HG03064 (cell line): ENCODE data around the gene SRMS.
"Not testable (repeated sequence)": the region's sequence is repeated elsewhere in the genome, so short reads cannot be mapped to it uniquely, and the experiment has no call there.

Experiments used
- ATAC-seq: cut with Tn5 transposase; IDR thresholded peaks from one replicate; pipeline ENCODE4 v1.9.1; 2021; ENCODE audit warnings: low read depth; ENCODE audit not compliant: unreplicated experiment

SRMS gene

DNA sequence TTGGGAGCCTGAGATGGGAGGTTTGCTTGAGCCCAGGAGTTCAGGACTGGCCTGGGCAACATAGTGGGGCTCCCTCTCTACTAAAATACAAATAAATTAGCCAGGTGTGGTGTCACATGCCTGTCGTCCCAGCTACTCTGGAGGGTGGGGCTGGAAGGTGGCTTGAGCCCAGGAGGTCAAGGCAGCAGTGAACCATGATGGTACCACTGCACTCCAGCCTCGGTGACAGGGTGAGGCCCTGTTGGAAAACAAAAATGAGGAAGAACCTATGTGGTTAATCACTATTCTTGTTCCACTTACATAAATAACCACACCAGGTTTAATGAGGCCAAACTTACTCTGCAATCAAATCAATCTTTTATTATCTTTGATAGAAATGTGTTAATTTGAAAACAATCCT lies 21.6 kb downstream of the SRMS start:
- ATAC-seq = no peak

DNA sequence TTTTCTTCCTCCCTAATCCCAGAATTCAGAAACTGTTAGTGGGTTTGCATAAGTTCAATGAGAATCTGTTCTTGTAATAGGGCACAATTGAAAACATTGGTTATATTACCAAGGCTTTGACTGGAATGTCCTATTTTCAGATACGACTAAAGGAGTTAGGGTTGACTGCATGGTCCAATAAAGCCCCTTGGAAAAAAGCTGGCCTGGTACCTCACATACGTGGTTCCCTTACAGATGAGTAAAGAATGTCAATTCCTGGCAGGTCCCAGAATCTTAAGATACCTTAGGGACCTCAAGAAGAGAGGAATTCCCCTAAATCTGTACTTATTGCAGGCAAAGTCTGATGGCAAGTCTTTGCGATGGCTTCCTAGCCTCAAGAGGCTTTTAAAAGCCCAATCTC lies 22.4 kb downstream of the SRMS start:
- ATAC-seq = no peak

DNA sequence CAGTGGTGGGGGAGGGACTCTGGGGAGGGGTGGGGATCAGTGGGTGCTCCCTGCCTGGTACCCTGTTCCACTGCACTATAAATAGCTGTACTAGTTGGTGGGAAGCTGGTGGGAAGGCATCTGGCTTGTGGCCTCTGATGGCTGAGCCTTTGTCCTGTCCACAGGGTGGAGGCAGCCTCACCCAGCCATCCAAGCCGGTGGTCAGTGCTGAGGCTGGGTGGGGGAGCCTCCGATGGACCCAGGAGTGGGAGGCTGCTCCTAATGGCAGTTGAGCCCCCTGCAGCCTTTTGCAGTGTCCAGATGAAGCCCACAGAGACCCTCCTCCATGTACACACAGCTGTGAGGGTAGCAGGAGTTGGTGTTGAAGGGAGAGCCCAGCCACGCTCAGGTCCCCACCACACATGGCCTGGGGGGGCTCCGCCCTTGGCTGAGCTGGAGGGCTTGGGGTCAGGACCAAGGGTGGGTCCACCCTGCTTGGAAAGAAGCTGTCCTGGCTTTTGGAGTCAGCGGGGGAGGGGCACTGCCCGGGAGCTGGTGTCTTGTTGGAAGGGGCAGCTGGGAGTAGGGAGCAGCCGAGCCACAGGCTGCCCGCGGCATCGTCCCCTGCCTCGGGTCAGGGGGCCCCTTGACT lies 24.5 kb downstream of the SRMS start:
- ATAC-seq = no peak

DNA sequence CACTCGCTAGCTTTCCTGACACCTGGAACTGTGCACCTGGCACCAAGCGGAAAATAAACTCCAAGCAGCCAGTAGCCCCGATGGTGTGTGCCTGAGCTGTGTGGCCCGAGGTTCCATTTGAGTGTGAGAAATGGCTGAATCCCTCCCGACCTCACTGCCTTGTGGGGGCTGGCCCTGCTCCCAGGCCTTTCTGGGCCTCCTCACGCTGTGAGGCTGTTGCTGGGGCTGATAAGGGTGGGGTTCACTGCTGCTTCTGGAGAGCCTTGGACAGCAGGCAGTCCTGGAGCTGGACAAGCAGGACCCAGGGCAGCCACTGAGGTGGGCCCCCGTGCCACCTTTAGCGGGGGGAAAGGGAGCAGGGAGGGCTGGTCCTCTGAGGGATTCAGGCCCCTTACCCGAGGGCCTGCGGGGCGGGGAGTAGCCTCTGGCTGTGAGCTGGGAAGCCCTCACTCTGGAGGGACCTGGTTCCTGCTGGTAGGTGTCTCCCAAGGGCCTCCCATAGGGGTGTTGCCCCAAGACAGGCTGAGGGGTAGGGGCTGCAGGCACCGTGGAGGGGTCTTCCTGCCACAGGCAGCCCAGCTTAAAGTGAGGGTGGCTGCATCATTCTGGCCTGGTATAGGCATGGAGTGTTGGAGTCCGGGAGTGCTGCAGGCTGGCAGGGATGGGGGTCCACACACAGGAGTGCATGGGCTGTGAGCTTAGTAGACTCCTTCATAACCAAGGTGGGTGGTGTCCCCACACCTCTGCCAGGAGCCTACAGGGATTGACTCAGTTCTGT lies 25.3 kb downstream of the SRMS start:
- ATAC-seq = no peak

DNA sequence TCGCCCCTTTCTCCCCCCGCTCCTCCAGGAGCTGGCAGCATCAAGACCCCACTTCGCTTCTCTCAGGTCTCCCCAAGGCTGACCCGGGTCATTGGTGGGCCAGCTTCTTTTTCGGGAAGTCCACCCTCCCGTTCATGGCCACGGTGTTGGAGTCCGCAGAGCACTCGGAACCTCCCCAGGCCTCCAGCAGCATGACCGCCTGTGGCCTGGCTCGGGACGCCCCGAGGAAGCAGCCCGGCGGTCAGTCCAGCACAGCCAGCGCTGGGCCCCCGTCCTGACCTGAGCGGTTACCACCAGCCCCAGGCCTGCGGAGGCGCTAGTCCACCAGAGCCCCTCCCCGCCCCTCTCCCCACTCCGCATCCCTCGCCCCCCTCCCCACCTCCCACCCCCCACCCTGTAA lies 25.9 kb downstream of the SRMS start:
- no peak for ATAC-seq

DNA sequence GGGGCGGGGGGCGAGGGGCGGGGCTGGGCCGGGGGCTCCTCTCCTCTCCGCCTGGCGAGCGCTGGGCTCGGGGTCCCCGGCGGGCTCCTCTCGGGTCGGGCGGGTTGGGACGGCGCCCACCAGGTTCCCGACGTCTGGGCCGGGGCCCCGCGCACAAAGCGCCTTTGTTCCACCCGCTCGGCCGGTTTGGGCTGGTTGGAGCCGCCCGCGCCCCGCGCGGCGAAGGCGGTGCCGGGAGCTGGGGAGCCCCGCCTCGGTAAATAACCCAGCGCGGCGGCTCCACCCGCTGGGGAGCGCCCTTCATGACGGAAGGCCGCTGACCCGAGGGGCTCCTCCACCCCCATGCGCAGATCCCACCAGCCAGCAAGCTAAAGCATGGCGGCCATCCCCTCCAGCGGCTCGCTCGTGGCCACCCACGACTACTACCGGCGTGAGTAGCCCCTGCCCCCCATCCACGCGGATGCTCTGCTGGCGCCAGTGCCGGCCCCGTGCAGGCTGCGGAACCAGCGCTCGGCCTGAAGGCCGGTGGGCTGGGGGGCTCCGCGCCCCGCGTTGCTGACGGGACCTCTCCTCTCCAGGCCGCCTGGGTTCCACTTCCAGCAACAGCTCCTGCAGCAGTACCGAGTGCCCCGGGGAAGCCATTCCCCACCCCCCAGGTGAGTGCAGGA lies 26.5 kb downstream of the SRMS start:
- ATAC-seq = peak; percentile 36

DNA sequence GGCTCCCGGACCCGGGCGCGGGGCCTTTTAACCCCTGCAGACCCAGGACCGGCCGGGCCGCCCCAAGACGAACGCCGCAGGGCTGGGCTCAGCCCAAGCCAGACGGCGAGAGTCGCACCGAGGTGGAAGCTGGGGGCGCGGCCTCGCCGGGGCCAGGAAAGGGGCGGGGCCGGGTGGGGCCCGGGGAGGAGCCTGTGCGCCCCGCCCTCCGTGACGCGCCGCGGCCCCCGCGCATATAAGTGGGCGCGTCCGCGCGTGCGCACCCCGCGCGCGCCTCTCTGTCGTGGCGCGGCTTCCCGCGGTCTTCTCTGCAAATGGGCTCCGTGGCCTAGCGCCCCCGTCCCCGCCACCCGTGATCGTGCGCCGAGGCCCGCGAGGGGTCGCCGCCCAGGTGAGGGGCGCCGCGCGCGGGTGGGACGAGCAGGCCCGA lies 27.0 kb downstream of the SRMS start, which contains the start of gene PPDPF:
TSS of gene PPDPF (plus strand) at position 262 of the 430 bp plus-strand sequence. CDS start 544 bp downstream, outside the sequence.
- peak; percentile 54 for ATAC-seq

DNA sequence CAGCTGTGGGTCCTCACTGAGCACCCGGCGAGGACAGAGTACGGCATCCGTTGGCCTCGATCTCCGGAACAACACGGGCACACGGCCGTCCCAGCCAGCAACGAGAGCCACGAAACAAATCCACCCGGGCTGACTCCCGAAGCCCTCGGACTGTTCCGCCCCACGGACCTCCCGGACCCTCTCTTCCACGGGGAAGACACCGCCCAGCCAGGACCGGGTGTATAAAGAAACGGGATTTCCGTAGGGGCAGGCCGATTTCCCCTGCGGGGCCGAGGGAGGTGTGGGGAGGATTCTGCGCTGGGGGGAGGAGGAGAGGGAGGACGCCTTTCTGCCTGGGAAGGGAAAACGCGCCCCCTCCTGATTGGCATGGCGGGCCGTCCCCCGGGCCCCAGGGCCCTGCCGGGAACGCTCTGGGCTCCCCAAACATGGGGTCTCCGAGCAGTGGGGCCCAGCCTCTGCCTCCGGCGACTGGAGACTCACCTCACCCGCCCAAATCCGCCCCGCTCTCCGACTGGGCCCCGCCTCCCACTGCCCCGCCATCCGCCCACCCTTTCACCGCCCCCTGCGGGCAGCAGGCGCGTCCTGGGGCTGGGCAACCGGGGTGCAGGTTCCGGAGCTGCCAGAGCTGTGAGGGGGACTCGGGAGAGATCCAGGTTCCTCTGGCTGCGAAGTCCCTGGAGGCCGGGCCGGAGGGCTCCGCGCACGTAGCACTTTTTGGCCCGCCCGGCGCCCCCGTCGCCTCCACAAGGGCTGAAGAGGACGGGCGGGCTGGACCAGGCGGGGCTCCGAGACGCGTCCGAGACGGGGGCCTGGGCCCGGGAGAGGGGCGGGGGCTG lies 27.7 kb downstream of the SRMS start:
- peak; percentile 33 for ATAC-seq

DNA sequence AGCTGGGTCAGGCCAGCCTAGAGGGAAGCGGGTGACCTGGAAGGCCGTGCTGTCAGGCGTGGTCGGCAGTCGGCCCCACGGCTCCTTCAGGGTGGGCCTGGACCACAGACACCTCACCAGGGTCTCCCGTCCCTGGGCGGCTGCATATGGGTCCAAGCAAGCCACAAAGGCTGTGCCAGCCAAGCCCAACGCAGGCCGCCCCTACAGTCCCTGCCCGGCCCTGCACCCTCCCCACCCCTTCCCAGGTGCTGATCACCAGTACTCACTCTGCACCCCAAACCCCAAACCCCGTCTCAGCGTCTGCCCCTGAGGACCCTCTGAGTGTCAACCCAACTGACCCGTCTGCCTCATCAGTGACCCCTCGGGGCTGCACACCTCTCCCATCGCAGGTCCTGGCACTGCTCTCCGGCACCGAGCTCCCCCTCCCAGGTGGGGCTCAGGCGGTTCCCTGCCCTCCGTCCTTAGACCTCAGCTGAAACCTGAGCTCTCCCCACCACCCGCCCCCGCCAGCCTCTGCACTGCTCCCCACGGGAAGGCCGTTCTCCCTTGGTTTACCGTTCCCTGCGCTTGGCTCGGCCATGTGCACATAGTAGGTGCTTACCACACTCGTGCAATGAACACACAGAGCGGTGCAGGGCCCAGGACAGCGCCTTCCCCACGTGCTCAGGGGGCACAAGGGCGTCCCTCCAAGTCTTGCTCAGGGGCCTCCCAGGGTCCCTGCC lies 28.4 kb downstream of the SRMS start:
- no peak for ATAC-seq

DNA sequence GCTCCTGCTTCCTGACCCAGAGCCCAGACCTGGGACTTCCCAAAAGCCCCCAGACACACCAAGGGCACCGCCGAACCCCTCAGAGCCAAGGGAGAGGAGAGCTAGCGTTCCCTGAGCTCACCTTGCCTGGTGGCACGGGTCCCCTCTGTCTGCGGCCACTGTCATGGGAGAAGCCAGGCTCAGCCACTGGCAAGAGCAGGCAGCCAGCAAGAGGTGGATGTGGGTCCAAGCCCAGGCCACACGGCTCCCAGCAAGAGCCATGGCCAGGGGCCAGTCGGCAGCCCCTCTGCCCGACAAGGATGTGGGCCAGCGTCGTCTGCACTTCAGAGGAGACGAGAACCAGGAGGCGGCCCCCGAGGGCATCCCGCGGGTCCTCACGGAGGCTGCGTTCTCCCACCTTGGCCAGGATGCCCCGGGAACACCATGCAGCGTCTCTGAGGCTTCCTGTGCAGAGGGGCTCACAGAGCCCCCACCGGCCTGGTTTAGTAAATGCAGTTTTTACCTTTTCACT lies 29.1 kb downstream of the SRMS start:
- ATAC-seq = no peak

DNA sequence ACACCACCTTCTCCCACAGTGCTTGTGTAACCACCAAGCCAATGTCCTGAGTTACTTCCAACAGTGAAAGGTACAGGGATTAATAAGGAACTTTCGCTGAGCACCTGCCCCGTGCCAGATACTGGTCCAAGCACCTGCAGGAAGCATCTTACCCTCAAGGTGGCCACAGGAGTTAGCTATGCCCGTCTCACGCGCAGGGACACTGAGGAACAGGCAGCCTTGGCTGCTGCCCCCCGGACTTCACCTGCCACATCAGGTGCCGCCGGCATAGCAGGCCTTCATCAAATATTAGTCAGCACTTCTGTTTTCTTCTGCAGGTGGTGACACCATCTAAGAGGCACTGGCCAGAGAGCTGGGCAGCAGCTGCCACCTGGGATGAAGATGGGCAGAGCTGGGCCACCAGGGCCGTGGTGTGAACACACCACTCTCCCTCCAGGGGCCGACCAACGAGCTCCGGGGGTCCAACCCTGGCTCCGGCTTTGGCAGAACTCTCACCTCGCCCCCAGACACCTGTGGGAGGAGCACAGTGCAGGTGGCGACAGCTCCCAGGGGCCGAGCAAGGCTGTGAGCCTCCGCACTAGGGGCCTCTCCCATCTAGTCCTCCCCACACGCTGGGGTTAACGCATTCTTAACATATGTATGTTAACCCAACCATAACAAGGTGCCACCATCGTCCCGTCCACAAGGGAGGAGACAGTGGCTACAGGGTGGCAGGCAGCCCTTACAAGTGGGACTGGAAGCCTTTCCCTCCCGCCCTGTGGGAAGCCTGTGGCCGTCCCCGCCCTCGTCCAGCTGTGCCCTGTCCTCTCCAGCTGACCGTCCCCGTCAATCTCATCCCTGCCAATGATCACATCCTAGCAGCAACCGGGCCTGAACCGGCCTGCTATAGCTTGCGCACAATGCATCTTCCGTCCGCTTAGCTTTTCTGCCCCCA lies 29.9 kb downstream of the SRMS start:
- no peak for ATAC-seq

DNA sequence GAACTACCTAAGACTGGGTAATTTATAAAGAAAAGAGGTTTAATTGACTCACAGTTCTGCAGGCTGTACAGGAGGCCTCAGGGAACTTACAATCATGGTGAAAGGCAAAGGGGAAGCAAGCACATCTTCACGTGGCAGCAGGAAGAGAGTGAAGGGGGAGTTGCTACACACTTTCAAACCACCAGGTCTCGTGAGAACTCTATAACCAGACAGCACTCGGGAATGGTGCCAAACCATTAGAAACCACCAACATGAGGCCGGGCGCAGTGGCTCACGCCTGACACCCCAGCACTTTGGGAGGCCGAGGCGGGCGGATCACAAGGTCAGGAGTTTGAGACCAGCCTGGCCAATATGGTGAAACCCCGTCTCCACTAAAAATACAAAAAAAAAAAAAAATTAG lies 33.0 kb downstream of the SRMS start:
- ATAC-seq = not testable (repeated sequence)

DNA sequence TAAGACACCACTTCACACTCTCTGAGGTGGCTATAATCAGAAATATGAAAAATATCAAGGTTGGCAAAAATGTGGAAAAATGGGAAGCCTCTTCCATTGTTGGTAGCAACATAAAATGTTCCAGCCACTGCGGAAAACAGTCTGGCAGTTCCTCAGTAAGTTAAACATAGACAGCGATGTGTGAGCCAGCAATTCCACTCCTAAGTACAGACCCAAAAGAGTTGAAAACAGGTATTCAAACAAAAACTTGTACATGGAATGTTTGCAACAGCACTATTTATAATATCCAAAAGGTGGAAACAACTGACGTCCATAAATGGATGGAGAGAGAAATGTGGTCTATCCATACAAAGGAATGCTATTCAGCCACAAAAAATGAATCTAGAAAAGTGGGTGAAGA lies 34.3 kb downstream of the SRMS start:
- ATAC-seq = no peak

DNA sequence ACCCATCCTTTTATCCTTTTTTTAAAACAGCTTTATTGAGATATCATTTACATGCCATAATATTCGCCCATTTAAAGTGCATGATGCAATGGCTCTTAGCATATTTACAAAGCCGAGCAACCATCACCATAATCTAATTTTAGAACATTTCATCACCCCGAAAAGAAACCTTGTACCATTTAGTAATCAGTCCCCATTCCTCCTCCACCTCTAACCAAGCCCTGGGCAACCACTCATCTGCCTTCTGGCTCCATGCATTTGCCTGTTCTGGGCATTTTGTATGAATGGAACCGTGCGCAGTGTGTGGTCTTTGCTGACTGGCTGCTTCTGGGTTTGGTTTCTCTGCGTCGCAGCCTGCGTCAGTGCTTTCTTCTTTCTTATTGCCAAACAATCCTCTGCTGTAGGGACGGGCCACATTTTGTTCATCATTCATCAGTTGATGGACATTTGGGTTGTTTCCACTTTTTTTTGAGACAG lies 38.4 kb downstream of the SRMS start:
- ATAC-seq = no peak

DNA sequence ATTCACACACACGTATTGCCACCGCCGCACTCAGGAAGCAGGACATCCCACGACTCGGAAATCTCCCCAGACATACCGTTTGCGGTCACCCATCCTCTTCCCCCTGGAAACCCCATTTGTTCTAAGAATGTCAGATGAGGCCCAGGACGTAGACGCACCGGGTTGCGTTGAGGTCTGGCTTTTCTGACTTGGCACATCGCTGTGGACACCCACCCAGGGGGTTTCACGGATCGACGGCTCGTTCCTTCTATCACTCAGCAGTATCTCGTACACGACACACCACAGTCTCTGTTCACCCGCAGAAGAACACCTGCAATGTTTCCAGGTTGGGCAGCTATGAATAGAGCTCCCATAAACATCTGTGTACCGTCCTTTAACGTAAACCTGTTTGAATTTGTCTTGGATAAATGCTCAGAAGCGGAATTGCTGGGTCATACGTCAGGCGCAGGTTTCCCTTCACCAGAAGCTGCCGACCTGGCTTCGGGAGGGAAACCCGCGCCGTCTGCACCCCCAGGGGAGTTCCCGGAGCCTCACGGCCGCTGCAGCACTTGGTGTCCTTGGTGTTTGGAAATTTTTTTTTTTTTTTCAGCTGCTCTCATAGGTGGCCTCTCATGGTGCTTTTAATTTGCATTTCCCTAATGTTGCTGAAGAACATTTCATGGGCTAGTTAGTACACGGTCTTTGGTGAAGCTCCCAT lies 39.3 kb downstream of the SRMS start:
- ATAC-seq = no peak

DNA sequence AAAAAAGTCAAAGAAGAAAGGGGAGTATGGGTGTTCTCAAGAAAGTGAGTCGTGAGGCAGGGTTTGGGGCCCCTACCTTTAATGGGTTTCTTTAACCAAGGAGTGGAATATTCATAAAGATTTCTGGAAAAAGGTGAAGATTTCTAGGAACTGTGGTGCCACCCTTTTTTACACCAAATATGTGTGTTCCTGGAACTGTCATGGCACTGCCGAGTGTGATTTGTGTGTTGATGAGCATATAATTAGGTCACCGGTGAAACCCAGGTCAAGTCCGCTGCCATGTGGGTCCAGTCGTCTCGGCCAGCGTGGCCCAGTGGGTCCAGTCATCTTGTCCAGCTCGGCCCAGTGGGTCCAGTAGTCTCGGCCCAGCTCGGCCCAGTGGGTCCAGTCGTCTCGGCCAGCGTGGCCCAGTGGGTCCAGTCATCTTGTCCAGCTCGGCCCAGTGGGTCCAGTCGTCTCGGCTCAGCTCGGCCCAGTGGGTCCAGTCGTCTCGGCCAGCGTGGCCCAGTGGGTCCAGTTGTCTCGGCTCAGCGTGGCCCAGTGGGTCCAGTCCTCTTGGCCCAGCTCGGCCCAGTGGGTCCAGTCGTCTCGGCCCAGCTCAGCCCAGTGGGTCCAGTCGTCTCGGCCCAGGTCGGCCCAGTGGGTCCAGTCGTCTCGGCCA lies 40.3 kb downstream of the SRMS start:
- no peak for ATAC-seq

DNA sequence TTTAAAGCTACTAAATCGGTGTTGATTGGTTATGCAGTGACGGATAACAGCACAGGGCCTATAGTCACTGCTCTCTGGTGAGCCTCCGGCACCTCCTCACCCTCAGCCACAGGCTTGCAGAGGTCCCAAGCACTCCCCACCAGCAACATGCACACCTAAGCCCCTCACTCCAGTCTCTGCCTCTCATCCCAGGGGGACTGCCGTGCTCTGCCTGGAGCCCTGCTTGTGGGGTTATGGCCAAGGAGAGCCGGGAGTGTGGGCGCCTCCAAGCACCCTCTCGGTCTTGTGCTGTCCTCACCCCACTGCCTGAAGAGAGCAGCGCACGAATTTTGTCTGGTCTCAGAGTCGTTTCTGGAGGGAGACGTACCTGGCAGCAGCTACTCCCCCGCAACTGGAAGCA lies 41.8 kb downstream of the SRMS start:
- ATAC-seq = no peak

DNA sequence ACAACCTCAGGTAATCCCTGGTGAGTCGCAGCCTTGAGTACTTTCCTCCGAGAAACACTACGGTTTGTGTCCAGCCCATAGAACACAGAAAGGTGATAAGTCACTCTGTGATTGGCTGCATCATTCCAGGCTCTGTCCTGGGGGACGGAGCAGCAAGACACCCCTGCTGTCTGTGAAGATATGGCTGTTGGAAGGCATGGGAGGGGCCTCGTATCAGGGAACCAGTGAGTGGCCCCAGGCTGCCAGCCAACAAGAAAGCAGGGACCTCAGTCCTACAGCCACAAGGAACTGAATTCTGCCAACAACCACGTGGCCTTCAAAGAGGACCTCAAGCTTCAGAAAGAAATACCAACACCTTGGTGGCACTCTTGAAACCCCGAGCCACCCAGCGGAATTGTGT lies 42.3 kb downstream of the SRMS start:
- ATAC-seq = no peak
